Esophagus squamous epithelium (tissue), 4 donors: ENCODE results near the gene MAGOH.
"Not testable (repeated sequence)": the region's sequence is repeated elsewhere in the genome, so short reads cannot be mapped to it uniquely, and the experiment has no call there.

ENCODE experiments used
- POLR2A ChIP-seq, 4 donors: fragments of 450-650 bp; IDR thresholded peaks; one replicate each; pipeline ENCODE4 v1.6.1; 2017; ENCODE audit warnings: antibody characterized with exemption in 4 of 4, mild to moderate bottlenecking in 4 of 4, moderate library complexity in 3 of 4
- TF ChIP-seq, protein P1 (sequence below), 6 experiments: fragments of 450-650 bp in 4 of 6; fragments of 200-600 bp in 2 of 6; sonication (generic) in 2 of 6; IDR thresholded peaks; one replicate each; pipeline ENCODE4 v1.5.1; 2016 to 2019; ENCODE audit warnings: antibody characterized with exemption in 6 of 6, mild to moderate bottlenecking in 4 of 6, moderate library complexity in 4 of 6

DNA sequence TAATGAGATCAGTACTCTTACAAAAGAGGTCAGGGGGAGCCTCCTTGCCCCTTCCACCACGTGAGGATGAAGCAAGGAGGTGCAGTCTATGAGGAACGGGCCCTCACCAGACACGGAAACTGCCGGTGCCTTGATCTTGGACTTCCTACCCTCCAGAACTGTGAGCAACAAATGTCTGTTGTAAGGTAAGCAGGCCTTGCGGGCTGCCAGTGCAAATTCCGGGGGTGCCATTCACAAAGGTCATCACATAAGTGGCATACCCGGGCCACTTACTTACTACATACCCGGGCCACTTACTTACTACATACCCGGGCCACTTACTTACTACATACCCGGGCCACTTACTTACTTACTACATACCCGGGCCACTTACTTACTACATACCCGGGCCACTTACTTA is 44.8 kb upstream of the MAGOH start:
- TF ChIP-seq, protein P1, sequence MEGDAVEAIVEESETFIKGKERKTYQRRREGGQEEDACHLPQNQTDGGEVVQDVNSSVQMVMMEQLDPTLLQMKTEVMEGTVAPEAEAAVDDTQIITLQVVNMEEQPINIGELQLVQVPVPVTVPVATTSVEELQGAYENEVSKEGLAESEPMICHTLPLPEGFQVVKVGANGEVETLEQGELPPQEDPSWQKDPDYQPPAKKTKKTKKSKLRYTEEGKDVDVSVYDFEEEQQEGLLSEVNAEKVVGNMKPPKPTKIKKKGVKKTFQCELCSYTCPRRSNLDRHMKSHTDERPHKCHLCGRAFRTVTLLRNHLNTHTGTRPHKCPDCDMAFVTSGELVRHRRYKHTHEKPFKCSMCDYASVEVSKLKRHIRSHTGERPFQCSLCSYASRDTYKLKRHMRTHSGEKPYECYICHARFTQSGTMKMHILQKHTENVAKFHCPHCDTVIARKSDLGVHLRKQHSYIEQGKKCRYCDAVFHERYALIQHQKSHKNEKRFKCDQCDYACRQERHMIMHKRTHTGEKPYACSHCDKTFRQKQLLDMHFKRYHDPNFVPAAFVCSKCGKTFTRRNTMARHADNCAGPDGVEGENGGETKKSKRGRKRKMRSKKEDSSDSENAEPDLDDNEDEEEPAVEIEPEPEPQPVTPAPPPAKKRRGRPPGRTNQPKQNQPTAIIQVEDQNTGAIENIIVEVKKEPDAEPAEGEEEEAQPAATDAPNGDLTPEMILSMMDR (IDR thresholded peaks at IDR 0.05), result not testable (repeated sequence)
- not testable (repeated sequence) for TF ChIP-seq POLR2A (IDR thresholded peaks at IDR 0.05)
